Heart left ventricle (tissue), 13 donors: ENCODE results near the gene CD300LD.

Source experiments
- POLR2A ChIP-seq, 2 donors: fragments of 450-650 bp; IDR thresholded peaks; one replicate each; pipeline ENCODE4 v1.6.1; 2017; ENCODE audit warnings: antibody characterized with exemption in 2 of 2, mild to moderate bottlenecking in 2 of 2, moderate library complexity in 2 of 2
- TF ChIP-seq, protein P1 (sequence below), 12 donors: fragments of 200-600 bp; sonication (generic) in 4 of 12; IDR thresholded peaks; one replicate each; pipeline versions ENCODE4 v1.5.0 to v1.8.0; 2018 to 2022; ENCODE audit warnings: antibody characterized with exemption in 12 of 12, mild to moderate bottlenecking in 5 of 12
- donor health status: ischemic (EF 13 %, LVEDD 7.1; RV severe dilation, severe dysfunction).
- donor health status: DM: no; HTN: yes; CAD: no.
- donor health status: DM: no; HTN: no; CAD: no.
- donor health status: ischemic (EF 25% LVEDD 6.9; RV normal size, moderate dysfunction).
- donor health status: ischemic (EF 25% LVEDD 5.7; RV mildly dilated, moderate dysfunction).
- donor health status: ischemic (EF 35%, LVEDD 5.7; RV mildly dilated, moderate dysfunction).
- donor health status: nonischemic (EF 11% LVEDD 7.7; RV severe dilation, severe dysfunction).
- donor health status: DM: yes; HTN: yes; CAD: no.
- donor health status: PGD.
- donor health status: ischemic (EF 29% LVEDD 5.4; RV normal size, mild dysfunction).
- donor health status: nonischemic (EF 23%, LVEDD 6.1; RV moderate dilation, normal function).

DNA sequence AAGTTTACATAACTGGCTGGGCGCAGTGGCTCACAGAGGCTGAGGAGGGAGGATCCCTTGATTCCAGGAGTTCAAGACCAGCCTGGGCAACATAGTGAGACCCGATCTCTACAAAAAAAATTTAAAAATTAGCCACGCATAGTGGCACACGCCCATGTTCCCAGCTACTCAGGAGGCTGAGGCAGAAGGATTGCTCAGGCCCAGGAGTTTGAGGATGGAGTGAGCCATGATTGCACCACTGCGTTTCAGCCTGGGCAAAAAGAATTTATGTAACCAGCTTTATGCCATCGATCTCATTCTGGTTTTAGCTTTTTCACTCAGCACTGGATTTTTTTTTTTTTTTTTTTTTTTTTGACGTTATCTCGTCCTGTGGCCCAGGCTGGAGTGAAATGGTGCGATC lies 40.5 kb upstream of the CD300LD start:
- TF ChIP-seq, protein P1, sequence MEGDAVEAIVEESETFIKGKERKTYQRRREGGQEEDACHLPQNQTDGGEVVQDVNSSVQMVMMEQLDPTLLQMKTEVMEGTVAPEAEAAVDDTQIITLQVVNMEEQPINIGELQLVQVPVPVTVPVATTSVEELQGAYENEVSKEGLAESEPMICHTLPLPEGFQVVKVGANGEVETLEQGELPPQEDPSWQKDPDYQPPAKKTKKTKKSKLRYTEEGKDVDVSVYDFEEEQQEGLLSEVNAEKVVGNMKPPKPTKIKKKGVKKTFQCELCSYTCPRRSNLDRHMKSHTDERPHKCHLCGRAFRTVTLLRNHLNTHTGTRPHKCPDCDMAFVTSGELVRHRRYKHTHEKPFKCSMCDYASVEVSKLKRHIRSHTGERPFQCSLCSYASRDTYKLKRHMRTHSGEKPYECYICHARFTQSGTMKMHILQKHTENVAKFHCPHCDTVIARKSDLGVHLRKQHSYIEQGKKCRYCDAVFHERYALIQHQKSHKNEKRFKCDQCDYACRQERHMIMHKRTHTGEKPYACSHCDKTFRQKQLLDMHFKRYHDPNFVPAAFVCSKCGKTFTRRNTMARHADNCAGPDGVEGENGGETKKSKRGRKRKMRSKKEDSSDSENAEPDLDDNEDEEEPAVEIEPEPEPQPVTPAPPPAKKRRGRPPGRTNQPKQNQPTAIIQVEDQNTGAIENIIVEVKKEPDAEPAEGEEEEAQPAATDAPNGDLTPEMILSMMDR (IDR thresholded peaks at IDR 0.05) = no peak
- no peak for TF ChIP-seq POLR2A (IDR thresholded peaks at IDR 0.05)
